ES-I3 (cell line): Measurements from ENCODE around the gene DGKI.

ENCODE experiments used
- H3K36me3 ChIP-seq: 2 replicates; pipeline ENCODE4 v1.6.1; 2013; ENCODE audit warnings: mild to moderate bottlenecking, low read length, control low read depth, moderate library complexity; ENCODE audit not compliant: insufficient read depth
- H3K4me1 ChIP-seq: 2 replicates; pipeline ENCODE4 v1.6.1; 2013; ENCODE audit warnings: mild to moderate bottlenecking, control low read depth, low read length; ENCODE audit not compliant: insufficient read depth
- H3K9ac ChIP-seq: 2 replicates; pipeline ENCODE4 v1.6.1; 2013; ENCODE audit warnings: low read depth, mild to moderate bottlenecking, low read length, moderate library complexity
- H3K9me3 ChIP-seq: 2 replicates; pipeline ENCODE4 v1.6.1; 2013; ENCODE audit warnings: mild to moderate bottlenecking, low read length, moderate library complexity; ENCODE audit not compliant: control insufficient read depth, insufficient read depth

The DGKI gene

DNA sequence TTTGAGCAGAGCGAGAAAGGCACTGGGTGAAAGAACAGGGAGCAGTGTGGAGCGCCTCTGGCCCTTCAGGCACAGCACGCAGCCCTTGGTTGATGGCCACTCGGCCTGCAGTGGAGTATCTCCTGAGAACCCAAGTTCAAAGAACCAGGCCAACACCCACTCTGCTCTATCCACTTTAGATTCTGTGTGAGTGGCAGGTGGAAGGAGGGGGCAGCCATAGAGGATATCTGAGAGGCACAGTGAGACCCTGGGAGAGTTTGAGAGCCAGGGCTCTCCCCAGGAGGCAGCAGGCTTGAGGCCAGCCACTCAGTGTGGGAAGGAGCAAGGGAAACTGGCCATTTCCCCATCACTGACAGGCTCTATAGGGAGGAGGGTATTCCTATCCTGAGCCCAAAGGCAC lies 450.7 kb downstream of the DGKI start:
- Histone ChIP-seq H3K9ac (no peak overlapping the region), H3K9me3 (no peaks in the 10 kb centered on the region), H3K36me3 (no peaks in the 10 kb centered on the region), H3K4me1 (peaks cover 12% of the 10 kb centered on the region; the same call in 1 of the 2 replicates)

GRCh38 chr7:137395420-137395819 lies 451.4 kb downstream of the DGKI start:
- H3K4me1 ChIP-seq, result 0 out of 2 replicates have a peak, but pooled peaks cover 6% of the 10 kb centered on the region
- no peak overlapping the region for H3K9ac ChIP-seq
- H3K36me3 ChIP-seq, result no peaks in the 10 kb centered on the region
- H3K9me3 ChIP-seq, result no peaks in the 10 kb centered on the region

DNA sequence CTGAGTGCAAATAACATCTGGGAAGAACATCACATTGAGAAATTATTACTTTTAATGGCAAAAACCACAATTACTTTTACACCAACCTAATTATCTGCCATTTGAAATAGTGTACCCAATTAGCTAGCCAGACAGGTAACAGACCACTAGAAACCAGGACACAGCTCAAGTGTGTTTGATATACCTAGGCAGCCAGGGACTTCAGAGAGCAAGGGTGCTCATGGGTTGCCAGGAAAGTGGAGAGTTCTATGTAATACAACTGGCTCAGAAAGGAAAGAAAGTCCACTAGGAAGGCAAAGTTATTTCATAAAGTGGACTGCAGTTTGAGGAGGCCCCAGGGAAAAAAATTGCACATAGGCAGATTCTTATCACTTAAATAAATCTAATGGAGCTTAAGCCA lies 453.2 kb downstream of the DGKI start:
- Histone ChIP-seq H3K4me1 (no peaks in the 10 kb centered on the region), H3K9me3 (no peaks in the 10 kb centered on the region), H3K36me3 (no peaks in the 10 kb centered on the region), H3K9ac (no peak overlapping the region)

DNA sequence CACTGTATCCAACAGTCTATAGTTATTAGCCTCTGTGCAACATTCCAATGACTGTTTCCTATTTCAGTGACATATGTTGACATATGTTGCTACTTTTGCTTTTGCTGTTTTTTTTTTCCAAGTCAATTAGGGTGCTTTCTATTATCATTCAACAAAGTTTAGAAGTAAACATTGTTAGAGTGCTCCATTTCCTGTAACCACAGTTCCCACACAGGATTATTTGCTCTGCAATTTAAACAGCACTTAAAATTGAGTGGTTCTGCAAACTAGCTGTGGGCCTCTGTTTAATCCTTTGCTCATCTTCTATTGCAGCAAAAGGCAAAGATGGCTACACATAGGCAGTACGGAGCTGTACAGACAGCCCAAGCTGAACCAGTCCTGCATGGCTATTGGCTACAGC lies 456.7 kb downstream of the DGKI start:
- no peaks in the 10 kb centered on the region for H3K36me3 ChIP-seq
- H3K9me3 ChIP-seq, result no peaks in the 10 kb centered on the region
- no peak overlapping the region for H3K9ac ChIP-seq
- peaks cover 13% of the 10 kb centered on the region; the same call in 1 of the 2 replicates for H3K4me1 ChIP-seq

- no peak overlapping the region for H3K9ac ChIP-seq
- H3K4me1 ChIP-seq, result peaks cover 13% of the 10 kb centered on the region; the same call in 1 of the 2 replicates
- no peaks in the 10 kb centered on the region for H3K9me3 ChIP-seq
- H3K36me3 ChIP-seq, result no peaks in the 10 kb centered on the region
Observed at GRCh38 chr7:137388916-137389315, 457.9 kb downstream of the DGKI start.

- H3K9ac ChIP-seq, result no peak overlapping the region
- peaks cover 13% of the 10 kb centered on the region; the same call in 1 of the 2 replicates for H3K4me1 ChIP-seq
Observed at GRCh38 chr7:137386966-137387365, 459.8 kb downstream of the DGKI start.

GRCh38 chr7:137381045-137381444 lies 465.7 kb downstream of the DGKI start:
- H3K9ac ChIP-seq, result no peak overlapping the region
- no peaks in the 10 kb centered on the region for H3K4me1 ChIP-seq
- no peaks in the 10 kb centered on the region for H3K9me3 ChIP-seq
- no peaks in the 10 kb centered on the region for H3K36me3 ChIP-seq

More at GRCh38 chr7:137386966-137387365, 459.8 kb downstream of the DGKI start:
- Histone ChIP-seq H3K9me3 (no peaks in the 10 kb centered on the region), H3K36me3 (no peaks in the 10 kb centered on the region)

GRCh38 chr7:137373507-137373906 lies 473.3 kb downstream of the DGKI start:
- H3K9ac ChIP-seq, result no peak overlapping the region; the same call in 1 of the 2 replicates
- H3K4me1 ChIP-seq, result no peaks in the 10 kb centered on the region
- peaks cover under 1% of the 10 kb centered on the region; the same call in 1 of the 2 replicates for H3K9me3 ChIP-seq
- H3K36me3 ChIP-seq, result no peaks in the 10 kb centered on the region

DNA sequence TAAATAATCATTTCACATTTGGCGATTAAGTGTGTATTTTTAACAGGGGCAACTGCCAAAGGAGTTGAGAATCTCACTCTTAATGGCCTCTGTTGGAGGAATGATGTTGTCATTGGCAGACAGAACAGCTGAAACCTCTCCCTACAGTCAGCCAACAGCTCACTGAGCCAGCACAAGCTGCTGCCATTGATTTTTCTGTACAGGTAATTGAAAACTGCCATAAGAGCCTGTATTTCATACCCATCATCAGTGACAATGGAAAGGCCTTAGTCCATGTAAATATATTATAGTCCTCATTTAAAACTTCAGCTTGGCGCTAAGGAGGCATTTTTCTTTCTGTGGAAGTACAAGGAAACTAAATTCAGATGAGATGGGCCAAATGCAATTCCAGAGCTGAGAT lies 475.2 kb downstream of the DGKI start:
- Histone ChIP-seq H3K9ac (no peak overlapping the region), H3K36me3 (no peaks in the 10 kb centered on the region), H3K4me1 (no peaks in the 10 kb centered on the region), H3K9me3 (peaks cover 2% of the 10 kb centered on the region)

DNA sequence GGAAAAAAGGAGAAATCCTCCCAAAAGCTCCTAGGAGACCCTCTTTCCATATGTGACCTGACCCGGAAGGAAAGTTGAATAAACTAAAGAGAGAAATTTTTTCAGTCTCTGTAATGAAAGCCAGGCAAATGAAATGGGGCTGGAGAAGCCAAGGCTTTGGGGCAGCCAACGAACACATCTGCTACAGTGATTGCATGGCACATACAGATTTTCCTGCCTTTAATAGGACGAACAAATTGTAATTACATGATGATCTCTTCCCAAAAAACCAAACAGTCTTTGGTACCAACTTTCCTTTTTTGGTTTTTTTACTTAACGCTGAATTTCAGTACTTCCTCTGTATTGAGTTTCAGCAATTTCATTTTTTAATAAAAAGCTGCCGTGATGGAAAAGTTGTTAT lies 479.8 kb downstream of the DGKI start:
- H3K9me3 ChIP-seq, result peaks cover 8% of the 10 kb centered on the region
- H3K36me3 ChIP-seq, result no peaks in the 10 kb centered on the region
- H3K9ac ChIP-seq, result no peak overlapping the region
- no peaks in the 10 kb centered on the region for H3K4me1 ChIP-seq

GRCh38 chr7:137363683-137364082 lies 483.1 kb downstream of the DGKI start:
- Histone ChIP-seq H3K9me3 (peaks cover 13% of the 10 kb centered on the region), H3K36me3 (no peaks in the 10 kb centered on the region)

GRCh38 chr7:137360087-137360679 lies 486.6 kb downstream of the DGKI start:
- Histone ChIP-seq H3K9me3 (peaks cover 11% of the 10 kb centered on the region), H3K9ac (no peak overlapping the region), H3K4me1 (no peaks in the 10 kb centered on the region), H3K36me3 (no peaks in the 10 kb centered on the region)

More at GRCh38 chr7:137363683-137364082, 483.1 kb downstream of the DGKI start:
- Histone ChIP-seq H3K9ac (no peak overlapping the region), H3K4me1 (no peaks in the 10 kb centered on the region)

DNA sequence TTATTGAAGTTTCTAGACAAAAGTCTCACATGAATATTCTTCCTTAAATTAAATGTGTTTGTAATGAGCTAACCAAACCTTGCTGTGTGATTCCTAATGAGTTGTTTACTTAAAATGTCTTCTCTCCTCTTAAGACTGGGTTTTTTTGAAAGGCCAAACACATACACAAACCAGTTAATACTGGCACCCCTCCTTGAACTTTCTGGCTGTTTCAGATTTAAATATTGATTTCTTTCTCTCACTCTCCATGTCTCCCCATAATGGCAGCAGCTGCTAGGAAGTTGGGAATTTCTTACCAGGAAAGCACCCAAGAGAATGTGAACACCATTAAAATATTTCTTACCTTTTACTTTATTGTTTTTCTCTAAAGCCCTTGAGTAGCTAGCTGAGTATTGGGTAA lies 491.8 kb downstream of the DGKI start:
- Histone ChIP-seq H3K36me3 (no peaks in the 10 kb centered on the region), H3K9me3 (no peaks in the 10 kb centered on the region; the same call in 1 of the 2 replicates), H3K4me1 (no peaks in the 10 kb centered on the region), H3K9ac (no peak overlapping the region)

DNA sequence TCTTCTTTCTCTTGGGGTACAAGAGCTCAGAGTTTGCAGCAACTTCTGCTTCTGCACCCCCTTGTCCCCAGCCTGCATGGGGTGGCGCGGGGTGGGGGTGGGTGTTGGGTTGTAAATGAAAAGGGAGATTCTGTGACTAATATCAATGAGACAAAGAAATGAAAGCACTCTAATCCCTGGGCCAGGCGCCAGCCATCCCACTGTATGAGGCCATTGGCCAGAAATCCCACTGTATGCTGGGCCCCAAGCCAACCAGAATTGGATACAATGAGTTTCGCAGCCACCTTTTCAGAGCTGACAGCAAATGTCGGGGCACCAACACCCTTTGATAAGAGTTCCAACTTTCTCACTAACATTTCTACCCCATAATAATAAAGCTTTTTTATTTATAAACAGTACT lies 492.4 kb downstream of the DGKI start:
- Histone ChIP-seq H3K4me1 (no peaks in the 10 kb centered on the region), H3K9me3 (no peaks in the 10 kb centered on the region; the same call in 1 of the 2 replicates), H3K9ac (no peak overlapping the region), H3K36me3 (no peaks in the 10 kb centered on the region)

- Histone ChIP-seq H3K9ac (no peak overlapping the region), H3K9me3 (no peaks in the 10 kb centered on the region), H3K4me1 (no peaks in the 10 kb centered on the region), H3K36me3 (no peaks in the 10 kb centered on the region)
Observed at GRCh38 chr7:137351941-137352340, 494.8 kb downstream of the DGKI start.
